HL-60 (cell line): ENCODE results near the gene DPH1.

Experiments
- DNase-seq, 2 experiments: peaks; one replicate each; pipeline ENCODE4 v3.0.0-alpha.2; 2010 to 2020; ENCODE audit warnings: low read depth in 1 of 2, low spot score in 1 of 2
- H3K27ac ChIP-seq: fragments of 250-450 bp; sonication (Bioruptor Pico); replicated peaks from 2 replicates; pipeline ENCODE4 v1.5.1; 2020; ENCODE audit warnings: mild to moderate bottlenecking, moderate library complexity
- H3K27me3 ChIP-seq: fragments of 250-450 bp; sonication (Bioruptor Pico); 2 replicates; pipeline ENCODE4 v1.5.1; 2021; ENCODE audit warnings: mild to moderate bottlenecking, moderate library complexity; ENCODE audit not compliant: insufficient read depth, poor library complexity, severe bottlenecking
- H3K4me3 ChIP-seq: replicated peaks from 2 replicates; pipeline ENCODE4 v1.5.1; 2011; ENCODE audit warnings: mild to moderate bottlenecking, control low read depth, low read length; ENCODE audit not compliant: insufficient read depth
- GABPA ChIP-seq: IDR thresholded peaks from 2 replicates; pipeline ENCODE4 v1.6.1; 2012; ENCODE audit warnings: low read depth
- POLR2AphosphoS5 ChIP-seq: IDR thresholded peaks from 2 replicates; pipeline ENCODE4 v1.6.1; 2012; ENCODE audit warnings: low read depth
- SPI1 ChIP-seq: IDR thresholded peaks from 2 replicates; pipeline ENCODE4 v1.6.1; 2012; ENCODE audit warnings: low read depth, mild to moderate bottlenecking, borderline replicate concordance
- TF ChIP-seq, protein P1 (sequence below): IDR thresholded peaks from 2 replicates; pipeline ENCODE4 v1.6.1; 2012; ENCODE audit warnings: low read depth; ENCODE audit not compliant: insufficient replicate concordance
- TF ChIP-seq, protein P2 (sequence below): IDR thresholded peaks from one replicate; pipeline ENCODE4 v1.5.1; 2011; ENCODE audit warnings: low read length, control low read depth, inconsistent platforms; ENCODE audit not compliant: insufficient read depth

Gene DPH1

DNA sequence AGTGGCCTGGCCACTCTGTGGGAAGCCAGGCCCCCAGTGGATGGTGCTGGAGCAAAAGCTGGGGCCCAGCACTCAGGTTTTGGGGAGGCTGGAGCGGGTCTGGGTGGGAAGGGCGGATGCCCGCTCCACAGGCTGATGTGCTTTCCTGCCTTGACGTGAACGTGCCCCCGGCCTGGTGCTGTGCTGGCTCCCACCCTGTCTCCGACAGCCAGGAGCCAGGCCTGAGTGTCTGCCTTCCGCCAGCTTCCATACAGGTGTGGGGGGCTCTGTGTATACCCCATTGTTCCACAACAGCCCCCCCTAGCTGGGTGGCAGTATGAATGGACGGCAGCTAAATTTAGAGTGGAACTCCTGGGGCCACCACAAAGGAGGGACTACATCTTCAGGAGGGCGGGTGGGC is 45.0 kb downstream of the DPH1 start:
- H3K27me3 ChIP-seq = no peaks in the 10 kb centered on the region
- H3K27ac ChIP-seq = no peak overlapping the region
- no peak overlapping the region for H3K4me3 ChIP-seq
- DNase-seq = no peak
- no peak for TF ChIP-seq GABPA
- TF ChIP-seq, protein P1, sequence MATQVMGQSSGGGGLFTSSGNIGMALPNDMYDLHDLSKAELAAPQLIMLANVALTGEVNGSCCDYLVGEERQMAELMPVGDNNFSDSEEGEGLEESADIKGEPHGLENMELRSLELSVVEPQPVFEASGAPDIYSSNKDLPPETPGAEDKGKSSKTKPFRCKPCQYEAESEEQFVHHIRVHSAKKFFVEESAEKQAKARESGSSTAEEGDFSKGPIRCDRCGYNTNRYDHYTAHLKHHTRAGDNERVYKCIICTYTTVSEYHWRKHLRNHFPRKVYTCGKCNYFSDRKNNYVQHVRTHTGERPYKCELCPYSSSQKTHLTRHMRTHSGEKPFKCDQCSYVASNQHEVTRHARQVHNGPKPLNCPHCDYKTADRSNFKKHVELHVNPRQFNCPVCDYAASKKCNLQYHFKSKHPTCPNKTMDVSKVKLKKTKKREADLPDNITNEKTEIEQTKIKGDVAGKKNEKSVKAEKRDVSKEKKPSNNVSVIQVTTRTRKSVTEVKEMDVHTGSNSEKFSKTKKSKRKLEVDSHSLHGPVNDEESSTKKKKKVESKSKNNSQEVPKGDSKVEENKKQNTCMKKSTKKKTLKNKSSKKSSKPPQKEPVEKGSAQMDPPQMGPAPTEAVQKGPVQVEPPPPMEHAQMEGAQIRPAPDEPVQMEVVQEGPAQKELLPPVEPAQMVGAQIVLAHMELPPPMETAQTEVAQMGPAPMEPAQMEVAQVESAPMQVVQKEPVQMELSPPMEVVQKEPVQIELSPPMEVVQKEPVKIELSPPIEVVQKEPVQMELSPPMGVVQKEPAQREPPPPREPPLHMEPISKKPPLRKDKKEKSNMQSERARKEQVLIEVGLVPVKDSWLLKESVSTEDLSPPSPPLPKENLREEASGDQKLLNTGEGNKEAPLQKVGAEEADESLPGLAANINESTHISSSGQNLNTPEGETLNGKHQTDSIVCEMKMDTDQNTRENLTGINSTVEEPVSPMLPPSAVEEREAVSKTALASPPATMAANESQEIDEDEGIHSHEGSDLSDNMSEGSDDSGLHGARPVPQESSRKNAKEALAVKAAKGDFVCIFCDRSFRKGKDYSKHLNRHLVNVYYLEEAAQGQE = no peak
- TF ChIP-seq SPI1 = no peak
- TF ChIP-seq, protein P2, sequence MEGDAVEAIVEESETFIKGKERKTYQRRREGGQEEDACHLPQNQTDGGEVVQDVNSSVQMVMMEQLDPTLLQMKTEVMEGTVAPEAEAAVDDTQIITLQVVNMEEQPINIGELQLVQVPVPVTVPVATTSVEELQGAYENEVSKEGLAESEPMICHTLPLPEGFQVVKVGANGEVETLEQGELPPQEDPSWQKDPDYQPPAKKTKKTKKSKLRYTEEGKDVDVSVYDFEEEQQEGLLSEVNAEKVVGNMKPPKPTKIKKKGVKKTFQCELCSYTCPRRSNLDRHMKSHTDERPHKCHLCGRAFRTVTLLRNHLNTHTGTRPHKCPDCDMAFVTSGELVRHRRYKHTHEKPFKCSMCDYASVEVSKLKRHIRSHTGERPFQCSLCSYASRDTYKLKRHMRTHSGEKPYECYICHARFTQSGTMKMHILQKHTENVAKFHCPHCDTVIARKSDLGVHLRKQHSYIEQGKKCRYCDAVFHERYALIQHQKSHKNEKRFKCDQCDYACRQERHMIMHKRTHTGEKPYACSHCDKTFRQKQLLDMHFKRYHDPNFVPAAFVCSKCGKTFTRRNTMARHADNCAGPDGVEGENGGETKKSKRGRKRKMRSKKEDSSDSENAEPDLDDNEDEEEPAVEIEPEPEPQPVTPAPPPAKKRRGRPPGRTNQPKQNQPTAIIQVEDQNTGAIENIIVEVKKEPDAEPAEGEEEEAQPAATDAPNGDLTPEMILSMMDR = no peak
- TF ChIP-seq POLR2AphosphoS5 = no peak

DNA sequence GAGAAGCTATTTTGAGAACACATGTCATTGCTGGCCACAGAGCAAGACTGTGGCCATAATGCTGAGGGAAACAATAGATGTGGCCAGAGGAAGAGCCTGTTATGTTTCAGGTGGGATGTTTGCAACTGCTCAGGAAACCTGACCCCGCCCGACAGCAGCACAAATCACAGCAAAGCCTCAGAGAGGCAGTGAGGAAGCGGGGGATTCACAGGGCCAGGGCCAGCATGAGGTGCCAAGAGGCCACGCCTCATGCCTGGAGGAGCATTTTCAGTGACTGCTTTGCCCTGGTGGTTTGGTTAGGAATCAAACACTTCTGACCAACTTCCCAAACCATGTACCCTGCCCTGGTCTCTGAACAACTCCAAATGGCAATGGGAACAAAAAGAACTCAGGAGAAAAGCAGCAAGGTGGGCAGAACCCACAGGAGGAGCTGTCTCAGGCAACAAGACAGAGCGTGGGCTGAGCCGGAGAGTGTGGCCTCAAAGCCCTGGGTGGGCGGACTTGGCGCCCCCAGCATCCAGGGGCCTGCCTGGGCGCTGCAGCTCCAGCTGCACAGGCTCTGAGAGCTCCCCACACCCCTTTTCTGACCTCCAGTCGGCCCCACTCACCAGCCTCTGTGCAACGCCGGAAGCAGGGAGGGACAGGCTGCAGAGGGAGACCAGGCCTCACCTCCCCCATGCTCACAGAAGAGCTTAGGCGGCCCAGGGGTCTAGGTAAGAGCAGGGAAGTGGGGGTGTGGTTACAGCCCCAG is 45.6 kb downstream of the DPH1 start:
- TF ChIP-seq, protein P1 = no peak
- TF ChIP-seq POLR2AphosphoS5 (no peak), SPI1 (no peak), GABPA (no peak)
- TF ChIP-seq, protein P2 = no peak
- H3K27me3 ChIP-seq = no peaks in the 10 kb centered on the region
- no peak overlapping the region for H3K4me3 ChIP-seq
- no peak for DNase-seq
- no peak overlapping the region for H3K27ac ChIP-seq

DNA sequence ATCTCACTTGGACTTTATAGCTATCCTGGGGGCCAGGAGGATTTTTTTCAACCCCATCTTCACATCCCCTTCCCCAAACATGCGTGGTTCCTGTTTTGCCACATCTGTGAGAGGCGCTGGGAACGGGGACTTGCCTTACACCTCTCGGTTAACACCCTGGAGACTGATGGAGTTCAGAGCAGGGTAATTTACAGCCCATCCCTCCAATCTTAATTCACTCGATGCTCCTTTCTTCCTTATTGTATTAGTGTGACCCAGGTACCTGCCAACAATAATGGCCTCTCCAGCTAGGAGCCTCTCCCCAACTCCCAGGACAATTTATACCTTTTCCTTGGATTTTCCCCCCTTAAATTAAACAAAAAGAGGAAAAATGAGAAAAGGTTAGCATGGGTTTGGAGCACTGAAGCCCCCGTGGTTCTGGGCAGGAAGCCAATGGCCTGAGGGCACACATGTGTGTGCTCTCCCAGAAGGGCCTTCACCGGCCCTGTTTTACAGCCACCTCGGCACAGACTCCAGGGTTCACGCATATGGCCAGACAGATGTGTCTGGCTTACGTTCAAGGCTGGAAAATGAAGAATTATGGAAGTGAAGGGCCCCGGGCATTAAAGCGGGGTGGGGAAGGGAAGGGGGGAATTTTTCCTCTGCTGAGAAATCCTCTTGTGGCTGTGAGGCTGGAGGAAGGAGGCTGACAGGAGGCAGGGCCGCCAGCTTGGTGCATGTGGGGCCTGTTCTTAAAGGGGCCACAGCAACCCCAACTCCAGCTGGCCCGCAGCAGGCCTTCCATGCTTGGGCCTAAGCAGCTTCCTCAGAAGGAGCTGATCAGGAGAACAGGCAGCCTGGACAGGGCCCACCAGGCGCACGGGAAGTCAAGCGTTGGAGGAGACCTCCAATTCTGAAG is 46.4 kb downstream of the DPH1 start:
- no peak overlapping the region for H3K27ac ChIP-seq
- no peak for DNase-seq

More for the DNA sequence above, 46.4 kb downstream of the DPH1 start:
- no peak overlapping the region for H3K4me3 ChIP-seq
- TF ChIP-seq GABPA = no peak
- TF ChIP-seq, protein P1 = no peak
- TF ChIP-seq POLR2AphosphoS5 = no peak
- no peak for TF ChIP-seq SPI1
- TF ChIP-seq, protein P2 = no peak
- no peaks in the 10 kb centered on the region for H3K27me3 ChIP-seq
